ENCODE measurements around the gene MFN2.

Gene MFN2

DNA sequence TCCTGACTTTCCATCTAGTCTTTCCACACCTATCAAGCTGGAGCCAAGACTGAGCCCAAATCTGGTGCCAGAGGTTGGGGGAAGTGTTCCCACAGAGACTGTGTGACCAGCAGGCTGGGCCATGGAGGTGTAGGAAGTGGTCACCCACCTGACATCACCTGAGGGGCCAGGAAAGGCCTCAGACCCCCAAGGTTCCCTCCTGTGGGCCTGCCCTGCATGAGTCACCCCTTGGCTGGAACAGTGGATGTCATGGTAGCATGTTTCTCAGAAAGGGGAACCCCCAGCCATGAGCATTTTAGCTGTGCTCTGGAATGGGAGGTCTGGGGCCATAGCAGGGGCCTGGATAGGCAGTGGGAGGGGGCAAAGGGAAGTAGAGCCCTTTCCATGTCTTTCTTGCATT, 77.1 kb downstream of the MFN2 start:
- Histone ChIP-seq H3K4me3 (ENCODE audit: low read length) (no peak overlapping the region), H3K4me1 (ENCODE audit: insufficient read depth, low read length) (peaks cover 26% of the 10 kb centered on the region), H3K27me3 (ENCODE audit: insufficient read depth, low read length) (peaks cover 11% of the 10 kb centered on the region), H3K9me3 (ENCODE audit: low read length) (no peaks in the 10 kb centered on the region), H2AFZ (ENCODE audit: low read depth, low read length) (no peak overlapping the region), H3K36me3 (ENCODE audit: insufficient read depth, low read length) (no peaks in the 10 kb centered on the region)

DNA sequence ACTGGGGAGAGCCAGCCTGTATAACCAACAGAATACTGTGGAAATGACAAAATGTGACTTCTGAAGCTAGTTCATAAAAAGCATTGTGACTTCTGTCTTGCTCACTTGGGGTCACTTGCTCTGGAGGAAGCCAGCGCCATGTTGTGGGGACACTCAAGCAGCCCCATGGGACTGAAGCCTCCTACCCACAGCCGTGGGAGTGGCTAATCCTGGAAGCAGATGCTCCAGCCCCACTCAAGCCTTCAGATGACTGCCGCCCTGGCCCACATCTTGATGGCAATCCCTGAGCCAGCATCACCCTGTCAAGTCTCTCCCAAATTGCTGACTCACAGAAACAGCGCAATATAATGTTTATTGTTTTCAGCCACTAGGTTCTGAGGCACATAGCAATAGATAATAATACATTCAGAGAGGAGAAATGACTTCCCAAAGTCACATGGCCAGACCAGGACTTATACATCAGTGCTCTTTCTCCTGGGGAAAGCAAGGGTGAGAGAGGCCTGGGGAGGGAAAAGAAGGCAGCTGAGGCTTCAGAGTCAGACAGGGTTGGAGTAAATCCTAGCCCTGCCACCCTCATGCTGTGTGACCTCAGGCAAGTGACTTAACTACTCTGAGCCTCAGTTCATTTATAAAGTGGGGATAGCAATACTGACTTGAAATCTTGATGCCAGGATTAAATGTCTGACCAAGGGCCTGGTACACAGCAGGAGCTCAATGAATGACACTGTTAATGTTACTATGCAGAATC, 77.9 kb downstream of the MFN2 start:
- Histone ChIP-seq H3K27me3 (ENCODE audit: insufficient read depth, low read length) (peaks cover 16% of the 10 kb centered on the region), H2AFZ (ENCODE audit: low read depth, low read length) (no peak overlapping the region), H3K36me3 (ENCODE audit: insufficient read depth, low read length) (no peaks in the 10 kb centered on the region), H3K4me3 (ENCODE audit: low read length) (no peak overlapping the region), H3K9me3 (ENCODE audit: low read length) (no peaks in the 10 kb centered on the region), H3K4me1 (ENCODE audit: insufficient read depth, low read length) (peaks cover 18% of the 10 kb centered on the region)

- H3K9me3 ChIP-seq (ENCODE audit: low read length): no peaks in the 10 kb centered on the region
- H2AFZ ChIP-seq (ENCODE audit: low read depth, low read length): no peak overlapping the region
- H3K4me3 ChIP-seq (ENCODE audit: low read length): no peak overlapping the region
- H3K4me1 ChIP-seq (ENCODE audit: insufficient read depth, low read length): peaks cover 8% of the 10 kb centered on the region
- no peaks in the 10 kb centered on the region for H3K36me3 ChIP-seq (ENCODE audit: insufficient read depth, low read length)
- peaks cover 28% of the 10 kb centered on the region for H3K27me3 ChIP-seq (ENCODE audit: insufficient read depth, low read length)
Measured at GRCh38 chr1:12059226-12059625, 79.0 kb downstream of the MFN2 start.

DNA sequence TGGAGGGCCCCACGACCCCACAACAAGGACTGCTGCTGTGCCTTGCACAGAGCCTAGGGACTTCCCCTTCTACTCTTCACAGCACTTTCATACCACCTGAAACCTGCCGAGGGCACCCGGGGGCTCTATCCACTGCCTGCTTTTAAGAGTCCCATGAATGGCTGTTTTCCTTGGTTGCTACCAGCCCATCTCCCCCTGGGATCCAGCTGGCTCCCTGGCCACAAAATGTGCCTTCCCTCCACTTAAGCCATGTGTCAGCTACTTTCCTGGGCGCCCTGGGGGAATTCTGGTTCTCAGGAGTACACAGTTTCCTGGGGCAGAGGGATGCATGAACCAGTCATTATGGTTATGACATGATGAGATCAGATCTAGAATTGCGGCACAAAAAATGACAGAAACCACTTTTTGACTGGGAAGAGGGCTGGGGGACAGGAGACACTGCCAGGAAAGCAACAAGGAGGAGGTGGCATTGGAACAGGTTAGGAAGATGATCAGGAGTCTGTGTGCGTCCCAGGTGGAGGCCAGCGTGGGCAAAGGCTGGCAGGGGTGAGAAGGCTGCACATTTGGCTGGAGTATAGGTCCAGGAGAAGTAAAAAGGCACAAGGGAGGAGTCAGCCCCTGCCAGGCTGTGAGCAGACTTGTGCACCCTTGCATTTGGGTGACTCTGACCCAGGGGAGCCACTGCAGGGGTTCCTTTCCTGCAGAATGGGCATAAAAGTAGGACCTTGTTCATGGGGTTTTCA, 79.6 kb downstream of the MFN2 start:
- Histone ChIP-seq H3K9me3 (ENCODE audit: low read length) (no peaks in the 10 kb centered on the region), H2AFZ (ENCODE audit: low read depth, low read length) (no peak overlapping the region), H3K4me1 (ENCODE audit: insufficient read depth, low read length) (peaks cover 1% of the 10 kb centered on the region), H3K4me3 (ENCODE audit: low read length) (no peak overlapping the region), H3K36me3 (ENCODE audit: insufficient read depth, low read length) (no peaks in the 10 kb centered on the region), H3K27me3 (ENCODE audit: insufficient read depth, low read length) (peaks cover 34% of the 10 kb centered on the region)

DNA sequence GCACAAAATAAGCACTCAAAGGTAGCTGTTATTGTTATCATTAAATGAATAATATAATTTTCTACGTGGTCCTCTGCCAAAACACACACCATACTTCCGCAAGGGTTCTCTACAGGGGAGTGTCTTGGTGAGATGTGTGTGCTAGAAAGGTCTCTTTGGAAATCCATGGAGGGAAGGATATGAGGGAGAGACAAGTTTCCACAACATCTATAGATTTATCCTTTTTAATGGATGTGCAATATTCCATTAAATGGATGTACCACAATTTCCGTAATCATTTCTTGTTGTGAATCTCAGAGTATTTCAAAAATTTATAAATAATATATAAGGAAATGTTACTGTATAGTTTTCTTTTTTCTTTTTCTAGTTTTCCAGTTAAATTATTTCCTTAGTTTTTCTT, 80.3 kb downstream of the MFN2 start:
- no peaks in the 10 kb centered on the region for H3K9me3 ChIP-seq (ENCODE audit: low read length)
- no peaks in the 10 kb centered on the region for H3K4me1 ChIP-seq (ENCODE audit: insufficient read depth, low read length)
- H2AFZ ChIP-seq (ENCODE audit: low read depth, low read length): no peak overlapping the region
- peaks cover 34% of the 10 kb centered on the region for H3K27me3 ChIP-seq (ENCODE audit: insufficient read depth, low read length)
- no peaks in the 10 kb centered on the region for H3K36me3 ChIP-seq (ENCODE audit: insufficient read depth, low read length)
- H3K4me3 ChIP-seq (ENCODE audit: low read length): no peak overlapping the region

All from neuron (in vitro differentiated cells).